ENCODE results near the gene WBP2. TPM values are rescaled to one million over a fixed set of nuclear protein-coding genes. Genes with fewer than 3 reads are reported as not detected.

Gene WBP2
- total and polyA plus RNA-seq, 2 of the 8 experiments (the other 6 are each of a cell fraction or from before 2014, with no cell fraction given) = 48.2 to 71.2 TPM

- no peak for TF ChIP-seq CBX5 (IDR thresholded peaks at IDR 0.05; ENCODE audit: low read depth, low read length)
- TF ChIP-seq SAP30 (IDR thresholded peaks at IDR 0.05; ENCODE audit: insufficient read depth, insufficient replicate concordance, low read length) = no peak
- TF ChIP-seq BCL11A (IDR thresholded peaks at IDR 0.05; ENCODE audit: low read depth in 2 of 2, low read length in 2 of 2) = no peak
- TF ChIP-seq RBBP5 (IDR thresholded peaks at IDR 0.05; ENCODE audit: borderline replicate concordance, low read depth, low read length) = no peak
- no peak for TF ChIP-seq CREB1 (IDR thresholded peaks at IDR 0.05)
- TF ChIP-seq PHF8 (conservative IDR thresholded peaks at IDR 0.05; ENCODE audit: low read depth, low read length) = no peak
- no peak for TF ChIP-seq RAD21 (IDR thresholded peaks at IDR 0.05 in 1 of 2, conservative IDR thresholded peaks at IDR 0.05 in 1 of 2; ENCODE audit: low read depth in 2 of 2, low read length in 2 of 2)
Measured at GRCh38 chr17:75832164-75832651, 22.9 kb downstream of the WBP2 start (continued).
